Middle frontal gyrus (tissue), 1 donor: Measurements from ENCODE around the gene PDE4D.

Experiments used
- DNase-seq: peaks from one replicate; pipeline ENCODE4 v3.0.0-alpha.2; 2015; ENCODE audit warnings: low spot score; ENCODE audit errors: extremely low spot score

The PDE4D gene

DNA sequence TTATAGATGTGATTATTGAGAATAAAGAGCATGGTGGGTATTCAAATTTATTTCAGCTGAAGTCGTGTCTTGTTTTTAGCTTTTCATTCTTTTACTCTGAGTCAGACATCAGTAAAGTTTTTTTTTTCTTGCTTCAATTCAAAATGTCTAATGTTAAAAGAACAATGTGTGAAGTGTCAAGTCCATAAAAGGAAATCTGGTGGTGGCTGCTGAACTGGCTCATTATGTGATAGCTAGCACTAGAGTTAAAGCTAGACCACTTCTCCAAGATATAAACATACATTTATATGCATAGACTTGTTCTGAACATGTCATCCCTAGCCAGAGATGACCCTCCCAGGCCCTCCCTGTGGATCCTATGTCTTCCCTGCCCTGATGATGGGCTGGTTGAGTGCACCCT is 972.4 kb downstream of the PDE4D start:
- no peak for DNase-seq

DNA sequence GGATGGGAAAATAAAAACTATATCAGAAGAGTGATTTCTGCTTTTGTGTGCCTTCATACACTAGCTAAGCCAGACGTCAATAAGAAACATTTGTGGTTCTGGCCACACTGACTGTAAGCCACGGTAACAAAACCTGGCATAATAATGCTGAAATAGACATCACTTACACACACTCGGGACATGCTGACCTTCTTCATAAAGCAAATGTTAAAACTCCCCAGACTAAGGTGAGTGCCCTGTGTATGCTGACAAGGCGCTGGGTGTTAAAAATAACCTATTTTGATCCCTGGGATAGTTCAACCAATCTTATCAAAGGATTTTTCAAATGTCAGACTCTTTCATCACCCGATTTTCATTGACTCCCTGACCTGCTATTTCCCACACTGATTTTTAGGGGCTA is 973.7 kb downstream of the PDE4D start:
- no peak for DNase-seq
